Measurements from ENCODE around the gene PEX16. TPM values are rescaled to one million over a fixed set of nuclear protein-coding genes. Genes with fewer than 3 reads are reported as not detected.

The PEX16 gene
- total RNA-seq, 1 experiment from 2014 or later: 35.8 TPM

- Histone ChIP-seq H3K27ac (no peak overlapping the region), H3K9me2 (ENCODE audit: insufficient read depth) (no peaks in the 10 kb centered on the region), H3K27me3 (ENCODE audit: insufficient read depth, low read depth) (peaks cover 14% of the 10 kb centered on the region), H3F3A (ENCODE audit: insufficient read depth, low read depth) (no peaks in the 10 kb centered on the region), H3K79me2 (ENCODE audit: low read depth) (no peaks in the 10 kb centered on the region), H3K4me3 (no peak overlapping the region), H3K36me3 (ENCODE audit: low read depth) (no peaks in the 10 kb centered on the region), H3K4me2 (no peak overlapping the region), H4K20me1 (ENCODE audit: insufficient read depth) (peaks cover 11% of the 10 kb centered on the region; the same call in 1 of the 2 replicates), H2AFZ (no peak overlapping the region), H3K9me3 (ENCODE audit: insufficient read depth, low read depth) (no peaks in the 10 kb centered on the region), H3K4me1 (replicated peaks; ENCODE audit: insufficient read depth) (no peaks in the 10 kb centered on the region)
- ChIA-PET POLR2A (ENCODE audit: unreplicated experiment) (no interaction called here), CTCF (no interaction called here)
- intact Hi-C loops (cut with micrococcal nuclease; ENCODE audit: unreplicated experiment): no loop called here
- no TSS peak for BruUV-seq (replicated peaks)
- no peak for TF ChIP-seq EZH2 (IDR thresholded peaks at IDR 0.05; ENCODE audit: low read depth)
- no peak for TF ChIP-seq CTCF (conservative IDR thresholded peaks at IDR 0.05)
- DNase-seq: no peak
These were observed 28.1 kb downstream of the PEX16 start for GRCh38 chr11:45889555-45889954.

DNA sequence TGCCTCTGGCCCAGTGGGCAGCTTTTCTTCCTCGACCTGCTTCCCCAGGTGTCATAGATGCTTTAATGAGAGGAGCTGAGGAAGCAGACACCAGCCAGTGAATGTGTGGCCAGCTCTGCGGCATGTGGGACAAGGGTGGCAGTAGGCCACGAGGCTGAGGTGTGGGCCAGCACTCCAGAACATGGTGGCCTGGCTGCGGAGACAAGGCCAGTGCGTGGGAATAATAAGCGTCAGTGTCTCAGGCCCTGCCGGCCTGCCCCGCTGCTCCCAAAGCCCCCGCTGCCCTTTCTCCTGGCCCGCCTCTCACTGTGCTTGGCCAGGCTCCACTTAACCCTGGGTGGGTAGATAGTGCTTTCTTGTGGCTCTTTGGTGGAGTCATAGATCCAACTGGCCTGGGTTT lies 30.1 kb downstream of the PEX16 start:
- BruUV-seq (replicated peaks): no TSS peak
- DNase-seq: no peak
- Histone ChIP-seq H2AFZ (no peak overlapping the region), H3K27ac (no peak overlapping the region), H3K9me2 (ENCODE audit: insufficient read depth) (no peaks in the 10 kb centered on the region), H3K36me3 (ENCODE audit: low read depth) (no peaks in the 10 kb centered on the region), H3K27me3 (ENCODE audit: insufficient read depth, low read depth) (peaks cover 14% of the 10 kb centered on the region), H3K79me2 (ENCODE audit: low read depth) (no peaks in the 10 kb centered on the region), H3K9me3 (ENCODE audit: insufficient read depth, low read depth) (no peaks in the 10 kb centered on the region), H4K20me1 (ENCODE audit: insufficient read depth) (peaks cover 12% of the 10 kb centered on the region; the same call in 1 of the 2 replicates), H3K4me3 (no peak overlapping the region), H3F3A (ENCODE audit: insufficient read depth, low read depth) (no peaks in the 10 kb centered on the region), H3K4me1 (replicated peaks; ENCODE audit: insufficient read depth) (no peaks in the 10 kb centered on the region), H3K4me2 (no peak overlapping the region)
- ChIA-PET POLR2A (ENCODE audit: unreplicated experiment) (no interaction called here), CTCF (no interaction called here)
- intact Hi-C loops (cut with micrococcal nuclease; ENCODE audit: unreplicated experiment): no loop called here
- TF ChIP-seq EZH2 (IDR thresholded peaks at IDR 0.05; ENCODE audit: low read depth) (no peak), CTCF (conservative IDR thresholded peaks at IDR 0.05) (no peak)

- no peak overlapping the region for H3K27ac ChIP-seq
- no peaks in the 10 kb centered on the region for H3F3A ChIP-seq (ENCODE audit: insufficient read depth, low read depth)
- no peaks in the 10 kb centered on the region for H3K9me2 ChIP-seq (ENCODE audit: insufficient read depth)
- ChIA-PET POLR2A (ENCODE audit: unreplicated experiment) (no interaction called here), CTCF (interaction anchor here (0.6 to 0.7 kb wide), 2 partner anchors 15 to 42 kb away, joined by 3 to 4 read pairs; no protein-coding TSS in a partner anchor)
- H3K9me3 ChIP-seq (ENCODE audit: insufficient read depth, low read depth): no peaks in the 10 kb centered on the region
- BruUV-seq (replicated peaks): no TSS peak
- no peak overlapping the region for H3K4me3 ChIP-seq
- intact Hi-C loops (cut with micrococcal nuclease; ENCODE audit: unreplicated experiment): no loop called here
- no peak overlapping the region for H3K4me2 ChIP-seq
- no peaks in the 10 kb centered on the region for H3K36me3 ChIP-seq (ENCODE audit: low read depth)
- H3K4me1 ChIP-seq (replicated peaks; ENCODE audit: insufficient read depth): no peaks in the 10 kb centered on the region
- peaks cover 12% of the 10 kb centered on the region; the same call in 1 of the 2 replicates for H4K20me1 ChIP-seq (ENCODE audit: insufficient read depth)
- no peak for DNase-seq
- H3K27me3 ChIP-seq (ENCODE audit: insufficient read depth, low read depth): peaks cover 9% of the 10 kb centered on the region
- H3K79me2 ChIP-seq (ENCODE audit: low read depth): no peaks in the 10 kb centered on the region
- TF ChIP-seq CTCF (conservative IDR thresholded peaks at IDR 0.05) (no peak), EZH2 (IDR thresholded peaks at IDR 0.05; ENCODE audit: low read depth) (no peak)
- no peak overlapping the region for H2AFZ ChIP-seq
These were observed 30.7 kb downstream of the PEX16 start for GRCh38 chr11:45886816-45887520.

All from PC-9 (cell line).